Panc1 (cell line): ENCODE results near the gene LRRN3. TPM values are rescaled to one million over a fixed set of nuclear protein-coding genes. Genes with fewer than 3 reads are reported as not detected.

ENCODE experiments used
- ATAC-seq: fragments of 200-7000 bp; cut with Tn5 transposase; 2 replicates; pipeline ENCODE4 v1.9.1; 2020; ENCODE audit warnings: mild to moderate bottlenecking, moderate library complexity
- BruUV-seq: library from RNA; stranded (reverse); fragments of 400-500 nt; replicated peaks from 2 replicates; lab custom pipeline; 2021; lab: Mats Ljungman, UMichigan
- CTCF ChIA-PET: fragments of 300-600 bp; sonication (Branson Sonifier 250); formaldehyde crosslinking; loops from one replicate; lab custom pipeline; 2022; ENCODE audit warnings: antibody characterized with exemption; lab: Charles Lee
- POLR2A ChIA-PET: fragments of 300-600 bp; sonication (Branson Sonifier 250); formaldehyde crosslinking; loops from one replicate; lab custom pipeline; 2022; ENCODE audit warnings: antibody characterized with exemption; lab: Charles Lee
- DNase-seq: peaks from one replicate; pipeline ENCODE4 v3.0.0-alpha.2; 2010; ENCODE audit warnings: low read depth, low spot score
- H3K27ac ChIP-seq: 2 replicates; pipeline ENCODE4 v1.5.1; 2011; ENCODE audit warnings: mild to moderate bottlenecking, low read length, inconsistent platforms
- H3K27me3 ChIP-seq: fragments of 200-500 bp; sonication (Bioruptor generic); 2 replicates; pipeline ENCODE4 v1.6.0; 2014; ENCODE audit warnings: low read length, inconsistent platforms; ENCODE audit not compliant: control insufficient read depth, insufficient read depth
- H3K36me3 ChIP-seq: fragments of 200-500 bp; sonication (Bioruptor generic); 2 replicates; pipeline ENCODE4 v1.5.1; 2014; ENCODE audit warnings: inconsistent platforms, mild to moderate bottlenecking, low read length, moderate library complexity; ENCODE audit not compliant: control insufficient read depth, insufficient read depth
- H3K4me1 ChIP-seq: 2 replicates; pipeline ENCODE4 v1.5.1; 2011; ENCODE audit warnings: inconsistent platforms, mild to moderate bottlenecking, low read length, moderate library complexity; ENCODE audit not compliant: control insufficient read depth, insufficient read depth
- H3K4me3 ChIP-seq, 2 experiments: 2 replicates each; pipeline ENCODE4 v1.5.1; 2011 to 2012; ENCODE audit warnings: low read depth in 2 of 2, low read length in 2 of 2, mild to moderate bottlenecking in 2 of 2, inconsistent platforms in 1 of 2, moderate library complexity in 1 of 2
- H3K9me3 ChIP-seq: fragments of 200-500 bp; sonication (Bioruptor generic); 2 replicates; pipeline ENCODE4 v1.5.1; 2014; ENCODE audit warnings: low read depth, mild to moderate bottlenecking, inconsistent platforms, low read length, moderate library complexity; ENCODE audit not compliant: control insufficient read depth, insufficient read depth
- CTCF ChIP-seq: fragments of 450-650 bp; IDR thresholded peaks from 2 replicates; pipeline ENCODE4 v1.5.1; 2017; ENCODE audit warnings: mild to moderate bottlenecking
- POLR2AphosphoS5 ChIP-seq: IDR thresholded peaks from 2 replicates; pipeline ENCODE4 v1.6.1; 2012; ENCODE audit warnings: mild to moderate bottlenecking, low read depth, low read length, moderate library complexity
- SIN3A ChIP-seq: IDR thresholded peaks from 2 replicates; pipeline ENCODE4 v1.6.1; 2012; ENCODE audit warnings: low read depth, mild to moderate bottlenecking, low read length, moderate library complexity, borderline replicate concordance; ENCODE audit not compliant: insufficient read depth
- TCF7L2 ChIP-seq: IDR thresholded peaks from 2 replicates; pipeline ENCODE4 v1.6.1; 2011; ENCODE audit warnings: mild to moderate bottlenecking, low read depth, low read length, inconsistent platforms
- in situ Hi-C: cut with HindIII; loops from 2 replicates; pipeline ENCODE4 v1.10.0; 2016; ENCODE audit warnings: low sequenced_read_pairs, low pct_unique_long_range_greater_than_20kb
- intact Hi-C: fragments of 100-400 bp; cut with micrococcal nuclease; formaldehyde crosslinking; loops from one replicate; pipeline ENCODE4 v1.10.0; 2022; ENCODE audit not compliant: unreplicated experiment
- total RNA-seq: library from RNA; stranded (reverse); gene quantifications from one replicate; pipeline ENCODE4 v1.2.1, GENCODE V29; 2021; ENCODE audit not compliant: unreplicated experiment
- TF ChIP-seq, protein P1 (sequence below), 2 experiments: IDR thresholded peaks; 2 replicates each; pipeline ENCODE4 v1.6.1; 2011 to 2012; ENCODE audit warnings: low read depth in 2 of 2, control low read depth in 1 of 2, low read length in 1 of 2, mild to moderate bottlenecking in 1 of 2, moderate library complexity in 1 of 2; ENCODE audit not compliant: insufficient read depth in 1 of 2

The LRRN3 gene
- total RNA-seq, 1 experiment from 2014 or later: 0.15 TPM

GRCh38 chr7:111059833-111060232 is 31.1 kb upstream of the LRRN3 start:
- no TSS peak for BruUV-seq
- DNase-seq (no peak), ATAC-seq (no peak)
- TF ChIP-seq TCF7L2 (no peak), SIN3A (no peak), POLR2AphosphoS5 (no peak), CTCF (no peak)
- TF ChIP-seq, protein P1, sequence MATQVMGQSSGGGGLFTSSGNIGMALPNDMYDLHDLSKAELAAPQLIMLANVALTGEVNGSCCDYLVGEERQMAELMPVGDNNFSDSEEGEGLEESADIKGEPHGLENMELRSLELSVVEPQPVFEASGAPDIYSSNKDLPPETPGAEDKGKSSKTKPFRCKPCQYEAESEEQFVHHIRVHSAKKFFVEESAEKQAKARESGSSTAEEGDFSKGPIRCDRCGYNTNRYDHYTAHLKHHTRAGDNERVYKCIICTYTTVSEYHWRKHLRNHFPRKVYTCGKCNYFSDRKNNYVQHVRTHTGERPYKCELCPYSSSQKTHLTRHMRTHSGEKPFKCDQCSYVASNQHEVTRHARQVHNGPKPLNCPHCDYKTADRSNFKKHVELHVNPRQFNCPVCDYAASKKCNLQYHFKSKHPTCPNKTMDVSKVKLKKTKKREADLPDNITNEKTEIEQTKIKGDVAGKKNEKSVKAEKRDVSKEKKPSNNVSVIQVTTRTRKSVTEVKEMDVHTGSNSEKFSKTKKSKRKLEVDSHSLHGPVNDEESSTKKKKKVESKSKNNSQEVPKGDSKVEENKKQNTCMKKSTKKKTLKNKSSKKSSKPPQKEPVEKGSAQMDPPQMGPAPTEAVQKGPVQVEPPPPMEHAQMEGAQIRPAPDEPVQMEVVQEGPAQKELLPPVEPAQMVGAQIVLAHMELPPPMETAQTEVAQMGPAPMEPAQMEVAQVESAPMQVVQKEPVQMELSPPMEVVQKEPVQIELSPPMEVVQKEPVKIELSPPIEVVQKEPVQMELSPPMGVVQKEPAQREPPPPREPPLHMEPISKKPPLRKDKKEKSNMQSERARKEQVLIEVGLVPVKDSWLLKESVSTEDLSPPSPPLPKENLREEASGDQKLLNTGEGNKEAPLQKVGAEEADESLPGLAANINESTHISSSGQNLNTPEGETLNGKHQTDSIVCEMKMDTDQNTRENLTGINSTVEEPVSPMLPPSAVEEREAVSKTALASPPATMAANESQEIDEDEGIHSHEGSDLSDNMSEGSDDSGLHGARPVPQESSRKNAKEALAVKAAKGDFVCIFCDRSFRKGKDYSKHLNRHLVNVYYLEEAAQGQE (IDR thresholded peaks at IDR 0.05; ENCODE audit: insufficient read depth in 1 of 2, low read depth in 2 of 2, low read length in 1 of 2): no peak
- no peaks in the 10 kb centered on the region for H3K36me3 ChIP-seq
- H3K4me1 ChIP-seq: no peaks in the 10 kb centered on the region
- in situ Hi-C loops: no loop called here
- no peaks in the 10 kb centered on the region for H3K27me3 ChIP-seq
- no peak overlapping the region for H3K4me3 ChIP-seq
- H3K9me3 ChIP-seq: no peaks in the 10 kb centered on the region
- ChIA-PET CTCF (no interaction called here), POLR2A (no interaction called here)
- no peak overlapping the region for H3K27ac ChIP-seq
- intact Hi-C loops: no loop called here

DNA sequence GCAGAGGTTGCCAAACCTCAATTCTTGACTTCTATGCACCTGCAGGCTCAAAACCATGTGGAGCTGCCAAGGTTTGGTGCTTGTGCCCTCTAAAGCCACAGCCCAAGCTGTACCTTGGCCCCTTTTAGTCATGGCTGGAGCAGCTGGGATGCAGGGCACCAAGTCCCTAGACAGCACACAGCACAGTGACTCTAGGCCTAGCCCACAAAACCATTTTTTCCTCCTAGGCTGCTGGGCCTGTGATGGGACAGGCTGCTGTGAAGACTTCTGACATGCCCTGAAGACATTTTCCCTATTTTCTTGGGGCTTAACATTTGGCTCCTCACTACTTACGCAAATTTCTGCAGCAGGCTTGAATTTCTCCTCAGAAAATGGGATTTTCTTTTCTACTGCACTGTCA is 27.8 kb upstream of the LRRN3 start:
- DNase-seq (no peak), ATAC-seq (no peak)
- CTCF ChIA-PET: no interaction called here
- no peaks in the 10 kb centered on the region for H3K4me1 ChIP-seq
- no TSS peak for BruUV-seq
- no peaks in the 10 kb centered on the region for H3K9me3 ChIP-seq
- in situ Hi-C loops (no loop called here), intact Hi-C loops (no loop called here)
- H3K4me3 ChIP-seq: no peak overlapping the region
- H3K27me3 ChIP-seq: no peaks in the 10 kb centered on the region
- POLR2A ChIA-PET: no interaction called here
- no peaks in the 10 kb centered on the region for H3K36me3 ChIP-seq
- TF ChIP-seq, protein P1 (IDR thresholded peaks at IDR 0.05; ENCODE audit: insufficient read depth in 1 of 2, low read depth in 2 of 2, low read length in 1 of 2): no peak
- TF ChIP-seq CTCF (no peak), TCF7L2 (no peak), SIN3A (no peak), POLR2AphosphoS5 (no peak)
- no peak overlapping the region for H3K27ac ChIP-seq
